Hepatocyte (in vitro differentiated cells): Measurements from ENCODE around the gene PRX. TPM values are rescaled to one million over a fixed set of nuclear protein-coding genes. Genes with fewer than 3 reads are reported as not detected.

Source experiments
- DNase-seq: peaks from one replicate; pipeline ENCODE4 v3.0.0-alpha.2; 2016; ENCODE audit warnings: low spot score
- H2AFZ ChIP-seq: fragments of 200-600 bp; sonication (generic); 2 replicates; pipeline ENCODE4 v1.6.0; 2016; ENCODE audit warnings: antibody characterized with exemption, mild to moderate bottlenecking
- H3K27ac ChIP-seq: fragments of 200-600 bp; sonication (generic); 2 replicates; pipeline ENCODE4 v1.5.1; 2016; ENCODE audit warnings: mild to moderate bottlenecking
- H3K27me3 ChIP-seq: fragments of 200-600 bp; sonication (generic); 2 replicates; pipeline ENCODE4 v1.6.1; 2016
- H3K36me3 ChIP-seq: fragments of 200-600 bp; sonication (generic); replicated peaks from 2 replicates; pipeline ENCODE4 v1.5.1; 2016; ENCODE audit warnings: low read depth; ENCODE audit not compliant: insufficient read depth
- H3K4me1 ChIP-seq: fragments of 200-600 bp; sonication (generic); 2 replicates; pipeline ENCODE4 v1.5.1; 2016; ENCODE audit warnings: mild to moderate bottlenecking, moderate library complexity; ENCODE audit not compliant: insufficient read depth
- H3K4me2 ChIP-seq: fragments of 200-600 bp; sonication (generic); 2 replicates; pipeline ENCODE4 v1.6.0; 2016
- H3K4me3 ChIP-seq: fragments of 200-600 bp; sonication (generic); 2 replicates; pipeline ENCODE4 v1.5.1; 2016; ENCODE audit warnings: mild to moderate bottlenecking
- H3K79me2 ChIP-seq: fragments of 200-600 bp; sonication (generic); 2 replicates; pipeline ENCODE4 v1.6.0; 2017; ENCODE audit warnings: mild to moderate bottlenecking
- H3K9me2 ChIP-seq: fragments of 200-600 bp; sonication (generic); replicated peaks from 2 replicates; pipeline ENCODE4 v1.6.0; 2017; ENCODE audit warnings: mild to moderate bottlenecking; ENCODE audit not compliant: insufficient read depth
- H3K9me3 ChIP-seq: fragments of 200-600 bp; sonication (generic); 2 replicates; pipeline ENCODE4 v1.5.1; 2016; ENCODE audit warnings: low read depth, mild to moderate bottlenecking
- H4K20me1 ChIP-seq: fragments of 200-600 bp; sonication (generic); 2 replicates; pipeline ENCODE4 v1.6.0; 2016; ENCODE audit warnings: mild to moderate bottlenecking; ENCODE audit not compliant: insufficient read depth, poor library complexity, severe bottlenecking
- CTCF ChIP-seq: fragments of 200-600 bp; sonication (generic); IDR thresholded peaks from 2 replicates; pipeline ENCODE4 v1.5.1; 2016; ENCODE audit warnings: antibody characterized with exemption, mild to moderate bottlenecking; ENCODE audit not compliant: poor library complexity
- EZH2 ChIP-seq: fragments of 200-600 bp; sonication (generic); IDR thresholded peaks from 2 replicates; pipeline ENCODE4 v1.6.1; 2016; ENCODE audit warnings: antibody characterized with exemption, mild to moderate bottlenecking, borderline replicate concordance
- EZH2phosphoT487 ChIP-seq: fragments of 200-600 bp; sonication (generic); IDR thresholded peaks from one replicate; pipeline ENCODE4 v1.6.1; 2018; ENCODE audit warnings: antibody characterized with exemption, mild to moderate bottlenecking, low read depth, moderate library complexity; ENCODE audit not compliant: unreplicated experiment, severe bottlenecking
- WGBS: methylation state at CpG from one replicate; pipeline ENCODE4 v1.1.6; 2016; ENCODE audit warnings: low lambda C conversion rate; ENCODE audit errors: missing lambda C conversion rate; 5-methylcytosine and 5-hydroxymethylcytosine counted together
- polyA plus RNA-seq: library from polyadenylated mRNA; unstranded; fragments of >200 nt; fragmentation: Nextera tagmentation; extraction: Ambion mirVana; gene quantifications from 2 replicates; pipeline ENCODE4 v1.2.1, GENCODE V29; 2016
- total RNA-seq: library from RNA; depleted of rRNA; stranded (reverse); fragments of >200 nt; gene quantifications from 2 replicates; pipeline ENCODE4 v1.2.3, GENCODE V29; 2014

The PRX gene
- total and polyA plus RNA-seq, 2 experiments from 2014 or later = 0.80 to 1.9 TPM

- no peaks in the 10 kb centered on the region for H3K9me2 ChIP-seq
- peaks cover 17% of the 10 kb centered on the region for H3K4me1 ChIP-seq
- H3K79me2 ChIP-seq = peaks cover 33% of the 10 kb centered on the region
- H2AFZ ChIP-seq = no peak overlapping the region
- H3K4me3 ChIP-seq = no peak overlapping the region
- no peaks in the 10 kb centered on the region for H3K27me3 ChIP-seq
- H3K36me3 ChIP-seq = no peaks in the 10 kb centered on the region
- no peak for DNase-seq
- 91% methylated on average over 31 of the region's 31 CpGs for WGBS
- H3K4me2 ChIP-seq = no peak overlapping the region
- no peaks in the 10 kb centered on the region for H3K9me3 ChIP-seq
- no peaks in the 10 kb centered on the region for H4K20me1 ChIP-seq
- H3K27ac ChIP-seq = peak overlapping the region; percentile 100
- TF ChIP-seq EZH2phosphoT487 (no peak), CTCF (no peak), EZH2 (no peak)
These were observed 9.8 kb upstream of the PRX start for GRCh38 chr19:40422748-40423566.

- Histone ChIP-seq H4K20me1 (no peaks in the 10 kb centered on the region), H3K4me3 (no peak overlapping the region), H3K36me3 (no peaks in the 10 kb centered on the region), H3K4me2 (peak overlapping the region; percentile 86), H3K27ac (peak overlapping the region; percentile 100), H3K4me1 (peaks cover 19% of the 10 kb centered on the region), H3K27me3 (no peaks in the 10 kb centered on the region), H3K9me2 (no peaks in the 10 kb centered on the region), H3K9me3 (no peaks in the 10 kb centered on the region), H3K79me2 (peaks cover 33% of the 10 kb centered on the region), H2AFZ (no peak overlapping the region)
- TF ChIP-seq CTCF (no peak), EZH2phosphoT487 (no peak), EZH2 (no peak)
- DNase-seq = no peak
- 85% methylated on average over 16 of the region's 16 CpGs for WGBS
These were observed 9.0 kb upstream of the PRX start for GRCh38 chr19:40421993-40422747.

- TF ChIP-seq CTCF = peak; percentile 96
- no peak for TF ChIP-seq EZH2phosphoT487
- 5% methylated on average over 46 of the region's 56 CpGs for WGBS
- H2AFZ ChIP-seq = peak overlapping the region; percentile 54
- peak overlapping the region; percentile 100 for H3K27ac ChIP-seq
- H3K79me2 ChIP-seq = peaks cover 33% of the 10 kb centered on the region
- H3K9me2 ChIP-seq = no peaks in the 10 kb centered on the region
- peak; percentile 97 for DNase-seq
- no peaks in the 10 kb centered on the region for H3K36me3 ChIP-seq
- peak overlapping the region; percentile 47 for H3K4me3 ChIP-seq
- H3K4me1 ChIP-seq = peaks cover 23% of the 10 kb centered on the region
- H3K9me3 ChIP-seq = no peaks in the 10 kb centered on the region
- peak overlapping the region; percentile 86 for H3K4me2 ChIP-seq
- no peaks in the 10 kb centered on the region for H4K20me1 ChIP-seq
- H3K27me3 ChIP-seq = no peaks in the 10 kb centered on the region
These were observed 7.9 kb upstream of the PRX start for GRCh38 chr19:40420766-40421765.
